ENCODE results near the gene HERPUD2.

- no peak for TF ChIP-seq CEBPB (IDR thresholded peaks at IDR 0.05; ENCODE audit: low read depth, low read length)
- no peak for TF ChIP-seq RFX5 (IDR thresholded peaks at IDR 0.05; ENCODE audit: low read depth, low read length)
- no peak for TF ChIP-seq CTCF (conservative IDR thresholded peaks at IDR 0.05; ENCODE audit: low read depth, low read length)
- no peak for TF ChIP-seq POLR2A (IDR thresholded peaks at IDR 0.05; ENCODE audit: low read depth, low read length)
- TF ChIP-seq MAFK (IDR thresholded peaks at IDR 0.05; ENCODE audit: low read depth, low read length) = no peak
- TF ChIP-seq MXI1 (IDR thresholded peaks at IDR 0.05; ENCODE audit: borderline replicate concordance, low read depth, low read length) = no peak
- no peak for TF ChIP-seq RAD21 (IDR thresholded peaks at IDR 0.05; ENCODE audit: low read length)
These were observed 40.5 kb upstream of the HERPUD2 start for GRCh38 chr7:35735396-35735795.
